Retinal pigment epithelial cell (primary cell): ENCODE measurements around the gene CD248.
A peak's percentile ranks its signal among the peaks of the same experiment; 100 is the strongest.

Source experiments
- DNase-seq: peaks from one replicate; pipeline ENCODE4 v3.0.0-alpha.2; 2010; ENCODE audit warnings: low read depth
- H3K4me3 ChIP-seq: 2 replicates; pipeline ENCODE4 v1.5.1; 2011; ENCODE audit warnings: mild to moderate bottlenecking, low read length, control low read depth, moderate library complexity
- CTCF ChIP-seq: conservative IDR thresholded peaks from 2 replicates; pipeline ENCODE4 v1.5.1; 2011; ENCODE audit warnings: low read depth, low read length, control low read depth, inconsistent platforms

The CD248 gene

GRCh38 chr11:66266378-66267038 is 50.3 kb downstream of the CD248 start:
- peak overlapping the region; percentile 69 for H3K4me3 ChIP-seq
- TF ChIP-seq CTCF, result no peak
- no peak for DNase-seq

- no peak overlapping the region for H3K4me3 ChIP-seq
- DNase-seq, result no peak
- TF ChIP-seq CTCF, result no peak
Observed at GRCh38 chr11:66265531-66266377, 51.1 kb downstream of the CD248 start.

GRCh38 chr11:66264914-66265313 is 51.9 kb downstream of the CD248 start:
- DNase-seq, result no peak
- peak; percentile 51 for TF ChIP-seq CTCF
- no peak overlapping the region for H3K4me3 ChIP-seq
